ENCODE measurements around the gene YARS1. TPM values are rescaled to one million over a fixed set of nuclear protein-coding genes. Genes with fewer than 3 reads are reported as not detected.

Gene YARS1
- total and polyA plus RNA-seq, 2 of the 13 experiments (the other 11 are each of a cell fraction or from before 2014, with no cell fraction given): 50.1 to 113 TPM

DNA sequence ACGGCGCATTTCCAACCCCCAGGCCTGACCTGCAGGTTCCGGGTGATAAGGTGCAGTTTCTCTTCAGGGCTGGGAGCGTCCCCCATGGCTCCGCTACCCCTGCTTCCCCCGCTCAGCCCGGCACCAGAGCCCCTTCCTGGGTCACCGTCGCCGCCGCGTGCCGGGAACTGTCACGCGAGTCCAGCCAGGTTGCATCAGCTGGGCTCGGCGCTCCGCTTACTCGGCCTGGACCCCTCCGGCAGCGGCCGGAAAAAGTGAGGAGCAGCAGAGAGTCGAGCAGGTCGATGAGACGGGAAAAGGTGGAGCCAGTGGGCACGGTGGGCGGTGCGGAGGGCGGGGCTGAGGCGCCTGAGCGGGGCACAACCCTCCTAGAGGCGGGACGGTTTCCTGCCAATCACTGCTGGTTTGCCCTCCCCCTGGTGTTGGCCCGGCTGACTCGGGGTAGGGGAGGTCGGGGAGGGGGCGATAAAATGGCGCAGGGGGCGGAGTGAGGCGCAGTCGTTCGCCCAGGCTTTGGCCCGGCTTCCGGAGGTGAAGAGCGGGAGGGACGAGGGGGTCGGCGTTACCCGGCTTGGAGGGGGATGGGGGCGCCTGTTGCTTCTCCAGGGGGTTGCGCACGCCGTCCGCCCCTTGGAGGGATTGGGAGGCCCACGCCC lies at the start of gene YARS1, which contains the start of gene S100PBP (continued):
- no peak for TF ChIP-seq SNAI1 (CRISPR knock-in tag; IDR thresholded peaks at IDR 0.05; ENCODE audit: borderline replicate concordance)
- peak; percentile 95 for TF ChIP-seq HOXA5 (CRISPR knock-in tag; IDR thresholded peaks at IDR 0.05)
- 0 out of 2 replicates have a peak, but pooled peaks have one; percentile 76 for TF ChIP-seq MLLT10 (CRISPR knock-in tag; IDR thresholded peaks at IDR 0.05)
- 0 out of 2 replicates have a peak, but pooled peaks have one; percentile 70 for TF ChIP-seq ZNF569 (CRISPR knock-in tag; IDR thresholded peaks at IDR 0.05; ENCODE audit: borderline replicate concordance)
- TF ChIP-seq CCDC6 (CRISPR knock-in tag; IDR thresholded peaks at IDR 0.05): peak; percentile 95
- TF ChIP-seq, protein P1, sequence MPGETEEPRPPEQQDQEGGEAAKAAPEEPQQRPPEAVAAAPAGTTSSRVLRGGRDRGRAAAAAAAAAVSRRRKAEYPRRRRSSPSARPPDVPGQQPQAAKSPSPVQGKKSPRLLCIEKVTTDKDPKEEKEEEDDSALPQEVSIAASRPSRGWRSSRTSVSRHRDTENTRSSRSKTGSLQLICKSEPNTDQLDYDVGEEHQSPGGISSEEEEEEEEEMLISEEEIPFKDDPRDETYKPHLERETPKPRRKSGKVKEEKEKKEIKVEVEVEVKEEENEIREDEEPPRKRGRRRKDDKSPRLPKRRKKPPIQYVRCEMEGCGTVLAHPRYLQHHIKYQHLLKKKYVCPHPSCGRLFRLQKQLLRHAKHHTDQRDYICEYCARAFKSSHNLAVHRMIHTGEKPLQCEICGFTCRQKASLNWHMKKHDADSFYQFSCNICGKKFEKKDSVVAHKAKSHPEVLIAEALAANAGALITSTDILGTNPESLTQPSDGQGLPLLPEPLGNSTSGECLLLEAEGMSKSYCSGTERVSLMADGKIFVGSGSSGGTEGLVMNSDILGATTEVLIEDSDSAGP (CRISPR knock-in tag; IDR thresholded peaks at IDR 0.05; ENCODE audit: borderline replicate concordance): peak; percentile 96
- peak; percentile 96 for TF ChIP-seq MEIS2 (CRISPR knock-in tag; IDR thresholded peaks at IDR 0.05)
- peak; percentile 73; the same call in 1 of the 2 replicates for TF ChIP-seq ZNF546 (CRISPR knock-in tag; conservative IDR thresholded peaks at IDR 0.05)
- no peak for TF ChIP-seq ZNF484 (CRISPR knock-in tag; IDR thresholded peaks at IDR 0.05; ENCODE audit: borderline replicate concordance, low read depth)
- TF ChIP-seq, protein P2, sequence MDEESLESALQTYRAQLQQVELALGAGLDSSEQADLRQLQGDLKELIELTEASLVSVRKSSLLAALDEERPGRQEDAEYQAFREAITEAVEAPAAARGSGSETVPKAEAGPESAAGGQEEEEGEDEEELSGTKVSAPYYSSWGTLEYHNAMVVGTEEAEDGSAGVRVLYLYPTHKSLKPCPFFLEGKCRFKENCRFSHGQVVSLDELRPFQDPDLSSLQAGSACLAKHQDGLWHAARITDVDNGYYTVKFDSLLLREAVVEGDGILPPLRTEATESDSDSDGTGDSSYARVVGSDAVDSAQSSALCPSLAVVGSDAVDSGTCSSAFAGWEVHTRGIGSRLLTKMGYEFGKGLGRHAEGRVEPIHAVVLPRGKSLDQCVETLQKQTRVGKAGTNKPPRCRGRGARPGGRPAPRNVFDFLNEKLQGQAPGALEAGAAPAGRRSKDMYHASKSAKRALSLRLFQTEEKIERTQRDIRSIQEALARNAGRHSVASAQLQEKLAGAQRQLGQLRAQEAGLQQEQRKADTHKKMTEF (CRISPR knock-in tag; IDR thresholded peaks at IDR 0.05): peak; percentile 90
- TF ChIP-seq SIX4 (CRISPR knock-in tag; IDR thresholded peaks at IDR 0.05): peak; percentile 78; the same call in 1 of the 2 replicates
- TF ChIP-seq, protein P3, sequence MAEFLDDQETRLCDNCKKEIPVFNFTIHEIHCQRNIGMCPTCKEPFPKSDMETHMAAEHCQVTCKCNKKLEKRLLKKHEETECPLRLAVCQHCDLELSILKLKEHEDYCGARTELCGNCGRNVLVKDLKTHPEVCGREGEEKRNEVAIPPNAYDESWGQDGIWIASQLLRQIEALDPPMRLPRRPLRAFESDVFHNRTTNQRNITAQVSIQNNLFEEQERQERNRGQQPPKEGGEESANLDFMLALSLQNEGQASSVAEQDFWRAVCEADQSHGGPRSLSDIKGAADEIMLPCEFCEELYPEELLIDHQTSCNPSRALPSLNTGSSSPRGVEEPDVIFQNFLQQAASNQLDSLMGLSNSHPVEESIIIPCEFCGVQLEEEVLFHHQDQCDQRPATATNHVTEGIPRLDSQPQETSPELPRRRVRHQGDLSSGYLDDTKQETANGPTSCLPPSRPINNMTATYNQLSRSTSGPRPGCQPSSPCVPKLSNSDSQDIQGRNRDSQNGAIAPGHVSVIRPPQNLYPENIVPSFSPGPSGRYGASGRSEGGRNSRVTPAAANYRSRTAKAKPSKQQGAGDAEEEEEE (CRISPR knock-in tag; IDR thresholded peaks at IDR 0.05; ENCODE audit: borderline replicate concordance): peak; percentile 99
- TF ChIP-seq, protein P4, sequence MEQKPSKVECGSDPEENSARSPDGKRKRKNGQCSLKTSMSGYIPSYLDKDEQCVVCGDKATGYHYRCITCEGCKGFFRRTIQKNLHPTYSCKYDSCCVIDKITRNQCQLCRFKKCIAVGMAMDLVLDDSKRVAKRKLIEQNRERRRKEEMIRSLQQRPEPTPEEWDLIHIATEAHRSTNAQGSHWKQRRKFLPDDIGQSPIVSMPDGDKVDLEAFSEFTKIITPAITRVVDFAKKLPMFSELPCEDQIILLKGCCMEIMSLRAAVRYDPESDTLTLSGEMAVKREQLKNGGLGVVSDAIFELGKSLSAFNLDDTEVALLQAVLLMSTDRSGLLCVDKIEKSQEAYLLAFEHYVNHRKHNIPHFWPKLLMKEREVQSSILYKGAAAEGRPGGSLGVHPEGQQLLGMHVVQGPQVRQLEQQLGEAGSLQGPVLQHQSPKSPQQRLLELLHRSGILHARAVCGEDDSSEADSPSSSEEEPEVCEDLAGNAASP (CRISPR knock-in tag; IDR thresholded peaks at IDR 0.05; ENCODE audit: borderline replicate concordance): peak; percentile 88
- TF ChIP-seq ZFP36L1 (CRISPR knock-in tag; IDR thresholded peaks at IDR 0.05): peak; percentile 42
- TF ChIP-seq, protein P5, sequence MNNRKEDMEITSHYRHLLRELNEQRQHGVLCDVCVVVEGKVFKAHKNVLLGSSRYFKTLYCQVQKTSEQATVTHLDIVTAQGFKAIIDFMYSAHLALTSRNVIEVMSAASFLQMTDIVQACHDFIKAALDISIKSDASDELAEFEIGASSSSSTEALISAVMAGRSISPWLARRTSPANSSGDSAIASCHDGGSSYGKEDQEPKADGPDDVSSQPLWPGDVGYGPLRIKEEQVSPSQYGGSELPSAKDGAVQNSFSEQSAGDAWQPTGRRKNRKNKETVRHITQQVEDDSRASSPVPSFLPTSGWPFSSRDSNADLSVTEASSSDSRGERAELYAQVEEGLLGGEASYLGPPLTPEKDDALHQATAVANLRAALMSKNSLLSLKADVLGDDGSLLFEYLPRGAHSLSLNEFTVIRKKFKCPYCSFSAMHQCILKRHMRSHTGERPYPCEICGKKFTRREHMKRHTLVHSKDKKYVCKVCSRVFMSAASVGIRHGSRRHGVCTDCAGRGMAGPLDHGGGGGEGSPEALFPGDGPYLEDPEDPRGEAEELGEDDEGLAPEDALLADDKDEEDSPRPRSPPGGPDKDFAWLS (CRISPR knock-in tag; IDR thresholded peaks at IDR 0.05; ENCODE audit: borderline replicate concordance): peak; percentile 97; the same call in 1 of the 2 replicates
- no peak for TF ChIP-seq HMG20A (CRISPR knock-in tag; IDR thresholded peaks at IDR 0.05; ENCODE audit: borderline replicate concordance)
- peak; percentile 59 to 63 for TF ChIP-seq POLR2A (IDR thresholded peaks at IDR 0.05; ENCODE audit: insufficient read depth in 1 of 2, low read depth in 2 of 2, low read length in 2 of 2)
- peak; percentile 36; the same call in 1 of the 2 replicates for TF ChIP-seq ZIK1 (CRISPR knock-in tag; IDR thresholded peaks at IDR 0.05; ENCODE audit: borderline replicate concordance, low read depth)
- TF ChIP-seq, protein P6, sequence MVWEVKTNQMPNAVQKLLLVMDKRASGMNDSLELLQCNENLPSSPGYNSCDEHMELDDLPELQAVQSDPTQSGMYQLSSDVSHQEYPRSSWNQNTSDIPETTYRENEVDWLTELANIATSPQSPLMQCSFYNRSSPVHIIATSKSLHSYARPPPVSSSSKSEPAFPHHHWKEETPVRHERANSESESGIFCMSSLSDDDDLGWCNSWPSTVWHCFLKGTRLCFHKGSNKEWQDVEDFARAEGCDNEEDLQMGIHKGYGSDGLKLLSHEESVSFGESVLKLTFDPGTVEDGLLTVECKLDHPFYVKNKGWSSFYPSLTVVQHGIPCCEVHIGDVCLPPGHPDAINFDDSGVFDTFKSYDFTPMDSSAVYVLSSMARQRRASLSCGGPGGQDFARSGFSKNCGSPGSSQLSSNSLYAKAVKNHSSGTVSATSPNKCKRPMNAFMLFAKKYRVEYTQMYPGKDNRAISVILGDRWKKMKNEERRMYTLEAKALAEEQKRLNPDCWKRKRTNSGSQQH (CRISPR knock-in tag; IDR thresholded peaks at IDR 0.05; ENCODE audit: low read depth): peak; percentile 97
- peak; percentile 99 for TF ChIP-seq SAP130 (CRISPR knock-in tag; IDR thresholded peaks at IDR 0.05; ENCODE audit: low read depth)

Measured in HepG2 (cell line).